GM13977 (cell line): Measurements from ENCODE around the gene TPRN.
A peak's percentile ranks its signal among the peaks of the same experiment; 100 is the strongest.
"Not testable (repeated sequence)": the region's sequence is repeated elsewhere in the genome, so short reads cannot be mapped to it uniquely, and the experiment has no call there.

Source experiments
- DNase-seq: peaks from one replicate; pipeline ENCODE4 v3.0.0; 2012; ENCODE audit warnings: low spot score
- in situ Hi-C: fragments of 300-500 bp; cut with MboI; formaldehyde crosslinking; loops from one replicate; pipeline ENCODE4 v1.12.0; 2022; ENCODE audit warnings: low sequenced_read_pairs, low pct_unique_long_range_greater_than_20kb, mixed read lengths, inconsistent platforms; ENCODE audit not compliant: unreplicated experiment
- TF ChIP-seq, protein P1 (sequence below): IDR thresholded peaks from 2 replicates; pipeline ENCODE4 v1.5.1; 2012; ENCODE audit warnings: mild to moderate bottlenecking, control low read depth; ENCODE audit not compliant: insufficient read depth; ENCODE audit errors: extremely low read depth, missing control alignments

TPRN gene

DNA sequence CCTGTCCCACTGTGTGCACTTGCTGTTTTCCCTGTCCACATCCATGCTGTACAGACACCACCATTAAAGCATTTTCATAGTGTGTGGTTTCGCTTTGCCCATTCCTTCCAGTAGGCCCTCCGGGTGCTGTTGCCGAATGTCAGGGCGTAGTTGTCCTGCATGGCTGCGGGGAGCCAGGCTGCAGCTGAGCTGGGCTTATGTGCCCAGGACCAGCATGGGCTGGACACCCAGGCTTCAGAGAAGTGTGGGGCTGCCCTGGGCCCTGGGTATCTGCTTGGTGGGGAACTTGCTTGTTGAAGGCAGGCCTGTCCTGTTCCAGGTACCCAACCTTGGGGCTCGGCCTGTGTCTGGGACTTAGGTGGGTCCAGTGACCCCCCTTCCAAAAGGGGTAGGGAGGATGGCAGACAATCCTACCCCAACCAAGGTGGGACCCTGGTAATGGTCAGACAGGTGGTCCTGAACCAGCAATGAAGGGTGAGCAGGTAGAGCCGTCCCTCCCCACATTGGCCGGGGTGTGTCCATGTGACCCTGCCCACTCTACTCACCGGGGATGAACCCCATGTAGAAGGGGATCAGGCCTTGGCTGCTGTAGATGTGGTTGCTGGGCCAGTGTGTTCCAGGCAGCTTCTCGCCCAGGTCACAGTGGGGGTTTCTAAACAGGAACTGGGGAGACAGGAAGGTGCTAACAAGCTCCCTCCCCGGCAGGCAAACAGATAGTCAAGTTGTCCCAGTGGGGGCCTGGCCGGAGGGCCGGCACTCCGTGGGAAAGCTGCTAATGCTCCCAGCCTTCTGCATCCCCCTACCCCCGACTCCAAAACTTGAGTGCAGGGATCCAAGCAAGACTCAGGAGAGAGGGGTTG, 43.3 kb upstream of the TPRN start:
- no peak for DNase-seq
- TF ChIP-seq, protein P1, sequence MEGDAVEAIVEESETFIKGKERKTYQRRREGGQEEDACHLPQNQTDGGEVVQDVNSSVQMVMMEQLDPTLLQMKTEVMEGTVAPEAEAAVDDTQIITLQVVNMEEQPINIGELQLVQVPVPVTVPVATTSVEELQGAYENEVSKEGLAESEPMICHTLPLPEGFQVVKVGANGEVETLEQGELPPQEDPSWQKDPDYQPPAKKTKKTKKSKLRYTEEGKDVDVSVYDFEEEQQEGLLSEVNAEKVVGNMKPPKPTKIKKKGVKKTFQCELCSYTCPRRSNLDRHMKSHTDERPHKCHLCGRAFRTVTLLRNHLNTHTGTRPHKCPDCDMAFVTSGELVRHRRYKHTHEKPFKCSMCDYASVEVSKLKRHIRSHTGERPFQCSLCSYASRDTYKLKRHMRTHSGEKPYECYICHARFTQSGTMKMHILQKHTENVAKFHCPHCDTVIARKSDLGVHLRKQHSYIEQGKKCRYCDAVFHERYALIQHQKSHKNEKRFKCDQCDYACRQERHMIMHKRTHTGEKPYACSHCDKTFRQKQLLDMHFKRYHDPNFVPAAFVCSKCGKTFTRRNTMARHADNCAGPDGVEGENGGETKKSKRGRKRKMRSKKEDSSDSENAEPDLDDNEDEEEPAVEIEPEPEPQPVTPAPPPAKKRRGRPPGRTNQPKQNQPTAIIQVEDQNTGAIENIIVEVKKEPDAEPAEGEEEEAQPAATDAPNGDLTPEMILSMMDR = no peak
- in situ Hi-C loops = no loop called here

DNA sequence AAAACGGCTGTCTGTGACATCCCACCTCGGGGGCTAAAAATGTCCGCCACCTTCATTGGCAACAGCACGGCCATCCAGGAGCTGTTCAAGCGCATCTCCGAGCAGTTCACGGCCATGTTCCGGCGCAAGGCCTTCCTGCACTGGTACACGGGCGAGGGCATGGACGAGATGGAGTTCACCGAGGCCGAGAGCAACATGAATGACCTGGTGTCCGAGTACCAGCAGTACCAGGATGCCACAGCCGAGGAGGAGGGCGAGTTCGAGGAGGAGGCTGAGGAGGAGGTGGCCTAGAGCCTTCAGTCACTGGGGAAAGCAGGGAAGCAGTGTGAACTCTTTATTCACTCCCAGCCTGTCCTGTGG, 42.7 kb upstream of the TPRN start:
- in situ Hi-C loops, DNase-seq: not testable (repeated sequence)

DNA sequence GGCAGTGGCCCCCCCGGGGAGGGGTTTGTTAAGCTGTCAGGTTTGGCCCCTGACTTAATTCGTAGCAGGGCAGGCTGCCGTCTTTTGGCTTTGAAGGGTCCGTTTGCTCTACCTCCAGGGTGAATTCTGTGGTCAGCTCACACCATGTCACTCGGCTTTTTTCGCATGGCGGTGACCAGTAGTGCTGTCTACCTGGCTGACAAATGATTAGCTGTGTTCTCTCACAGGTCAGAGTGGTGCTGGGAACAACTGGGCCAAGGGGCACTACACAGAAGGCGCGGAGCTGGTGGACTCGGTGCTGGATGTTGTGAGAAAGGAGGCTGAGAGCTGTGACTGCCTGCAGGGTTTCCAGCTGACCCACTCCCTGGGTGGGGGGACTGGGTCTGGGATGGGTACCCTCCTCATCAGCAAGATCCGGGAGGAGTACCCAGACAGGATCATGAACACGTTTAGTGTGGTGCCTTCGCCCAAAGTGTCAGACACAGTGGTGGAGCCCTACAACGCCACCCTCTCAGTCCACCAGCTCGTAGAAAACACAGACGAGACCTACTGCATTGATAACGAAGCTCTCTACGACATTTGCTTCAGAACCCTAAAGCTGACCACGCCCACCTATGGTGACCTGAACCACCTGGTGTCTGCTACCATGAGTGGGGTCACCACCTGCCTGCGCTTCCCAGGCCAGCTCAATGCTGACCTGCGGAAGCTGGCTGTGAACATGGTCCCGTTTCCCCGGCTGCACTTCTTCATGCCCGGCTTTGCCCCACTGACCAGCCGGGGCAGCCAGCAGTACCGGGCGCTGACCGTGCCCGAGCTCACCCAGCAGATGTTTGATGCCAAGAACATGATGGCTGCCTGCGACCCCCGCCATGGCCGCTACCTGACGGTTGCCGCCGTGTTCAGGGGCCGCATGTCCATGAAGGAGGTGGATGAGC, 42.0 kb upstream of the TPRN start:
- no peak for DNase-seq
- in situ Hi-C loops = no loop called here
- TF ChIP-seq, protein P1 = no peak

DNA sequence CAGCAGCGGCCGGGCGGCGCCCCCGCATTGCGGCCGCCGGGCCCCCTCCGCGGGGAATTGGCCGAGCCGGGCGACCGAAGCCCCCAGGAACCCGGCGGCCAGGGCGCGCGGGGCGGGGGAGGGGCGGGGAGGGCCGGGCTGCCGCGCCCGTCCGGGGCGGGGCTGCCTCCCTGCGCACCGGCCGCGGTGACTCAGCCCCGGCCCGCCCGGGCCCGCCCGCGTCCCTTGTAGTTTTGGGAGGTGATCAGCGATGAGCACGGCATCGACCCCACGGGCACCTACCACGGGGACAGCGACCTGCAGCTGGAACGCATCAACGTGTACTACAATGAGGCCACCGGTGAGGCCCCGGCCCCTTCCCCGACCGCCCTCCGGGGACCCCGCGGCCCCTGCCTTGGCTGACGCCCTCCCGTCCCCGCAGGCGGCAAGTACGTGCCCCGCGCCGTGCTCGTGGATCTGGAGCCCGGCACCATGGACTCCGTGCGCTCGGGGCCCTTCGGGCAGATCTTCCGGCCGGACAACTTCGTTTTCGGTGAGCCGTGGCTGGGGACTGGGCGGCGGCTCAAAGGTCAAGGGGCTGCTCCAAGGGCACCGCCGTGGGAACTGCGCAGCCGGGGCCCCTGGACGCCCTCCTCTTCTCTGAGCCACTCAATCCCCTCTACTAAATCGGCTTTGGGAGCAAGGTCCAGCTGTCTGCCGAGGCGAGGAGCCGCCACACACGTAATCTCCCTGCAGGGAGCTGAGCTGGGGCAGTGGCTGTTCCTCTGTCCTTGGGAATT, 41.1 kb upstream of the TPRN start:
- in situ Hi-C loops = no loop called here
- DNase-seq = peak; percentile 83
- TF ChIP-seq, protein P1 = no peak

DNA sequence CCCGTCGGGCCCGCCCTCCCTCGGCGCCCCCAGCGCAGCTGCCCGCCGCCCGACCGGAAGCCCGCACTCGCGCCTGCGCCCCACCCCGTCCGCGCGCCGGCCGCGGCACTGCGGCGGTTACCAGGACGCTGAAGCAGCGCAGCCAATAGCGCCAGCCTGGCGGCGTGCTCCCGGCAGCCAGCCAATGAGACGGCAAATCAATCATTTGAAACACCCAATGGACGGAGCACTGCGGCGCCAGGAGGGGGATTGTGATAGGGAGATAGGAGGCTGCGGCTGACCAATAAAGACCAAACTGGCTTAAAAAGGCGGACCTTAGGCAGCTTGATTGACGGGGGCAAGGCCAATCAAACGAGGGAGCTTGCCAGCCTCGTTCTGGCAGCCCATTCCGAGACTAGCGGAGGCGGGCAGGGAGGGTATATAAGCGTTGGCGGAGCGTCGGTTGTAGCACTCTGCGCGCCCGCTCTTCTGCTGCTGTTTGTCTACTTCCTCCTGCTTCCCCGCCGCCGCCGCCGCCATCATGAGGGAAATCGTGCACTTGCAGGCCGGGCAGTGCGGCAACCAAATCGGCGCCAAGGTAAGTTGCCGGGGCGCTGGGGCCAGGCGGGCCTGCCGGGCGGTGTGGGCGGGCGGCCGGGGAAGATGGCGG, 40.4 kb upstream of the TPRN start, which contains the start of gene TUBB4B:
Gene TUBB4B (plus strand): TSS at position 447 of the 649 bp plus-strand sequence. CDS start 74 bp downstream, at position 521.
- in situ Hi-C loops = no loop called here
- TF ChIP-seq, protein P1 = no peak

DNA sequence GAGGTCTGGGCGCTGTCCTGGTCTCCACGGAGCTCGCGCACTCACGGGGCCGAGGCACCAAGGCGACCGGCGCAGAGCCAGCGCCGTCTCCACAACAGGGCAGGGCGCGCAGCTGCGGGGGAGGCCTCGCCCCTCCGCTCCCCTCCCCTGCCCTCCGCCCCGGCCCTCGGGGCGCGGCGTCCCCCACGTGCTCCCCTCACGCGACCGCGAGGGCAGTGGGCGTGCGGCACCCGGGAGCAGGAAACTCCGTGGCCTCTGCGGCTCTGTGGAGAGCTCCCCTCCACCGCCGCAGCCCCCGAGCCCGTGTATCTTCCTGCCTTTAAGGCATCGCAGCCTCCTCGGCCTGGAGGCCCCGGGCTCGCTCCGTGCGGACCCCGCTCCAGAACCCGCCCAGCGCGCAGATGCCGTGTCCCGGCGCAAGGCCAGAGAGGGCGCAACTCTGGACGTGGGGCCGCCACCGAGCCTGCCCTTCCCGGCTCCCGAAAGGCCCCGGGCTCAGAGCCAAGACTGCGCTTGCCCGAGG, 39.8 kb upstream of the TPRN start:
- TF ChIP-seq, protein P1 = peak; percentile 36
- DNase-seq = peak; percentile 80
- in situ Hi-C loops = no loop called here

More for the DNA sequence above, 40.4 kb upstream of the TPRN start, which contains the start of gene TUBB4B:
- peak; percentile 100 for DNase-seq

DNA sequence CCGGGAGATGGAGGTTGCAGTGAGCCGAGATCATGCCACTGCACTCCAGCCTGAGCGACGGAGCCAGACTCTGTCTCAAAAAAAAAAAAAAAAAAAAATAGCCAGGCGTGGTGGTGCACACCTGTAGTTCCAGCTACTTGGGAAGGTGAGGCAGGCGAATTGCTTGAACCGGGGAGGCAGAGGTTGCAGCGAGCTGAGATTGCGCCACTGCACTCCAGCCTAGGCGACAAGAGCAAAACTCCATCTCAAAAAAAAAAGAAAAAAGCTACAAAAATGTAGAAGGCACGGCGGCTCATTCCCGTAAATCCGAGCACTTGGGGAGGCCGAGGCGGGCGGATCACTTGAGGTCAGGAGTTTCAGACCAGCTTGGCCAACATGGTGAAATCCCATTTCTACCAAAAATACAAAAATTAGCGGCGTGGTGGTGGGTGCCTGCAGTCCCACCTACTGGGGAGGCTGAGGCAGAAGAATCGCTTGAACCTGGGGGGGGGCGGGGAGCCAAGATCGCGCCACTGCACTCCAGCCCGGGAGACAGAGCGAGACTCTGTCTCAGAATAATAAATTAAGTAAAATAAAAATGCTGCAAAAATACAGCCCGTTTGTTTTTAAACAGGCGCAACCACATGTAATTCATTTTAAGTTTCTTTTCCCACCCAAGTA, 39.1 kb upstream of the TPRN start:
- in situ Hi-C loops, DNase-seq: not testable (repeated sequence)
